GM19438 (cell line): ENCODE data around the gene GTF2F2.
A peak's percentile ranks its signal among the peaks of the same experiment; 100 is the strongest.

Experiments used
- ATAC-seq: cut with Tn5 transposase; IDR thresholded peaks from one replicate; pipeline ENCODE4 v1.9.1; 2021; ENCODE audit warnings: low read depth; ENCODE audit not compliant: unreplicated experiment

The GTF2F2 gene

GRCh38 chr13:45119991-45120864 lies at the start of gene GTF2F2:
TSS of gene GTF2F2 (plus strand) at chr13:45120510. CDS start at chr13:45120656, 146 bp downstream.
- peak; percentile 75 for ATAC-seq

- no peak for ATAC-seq
Observed at GRCh38 chr13:45073809-45074208, 46.5 kb upstream of the GTF2F2 start.

GRCh38 chr13:45074721-45075120 lies 45.6 kb upstream of the GTF2F2 start:
- ATAC-seq, result no peak

- no peak for ATAC-seq
Observed at GRCh38 chr13:45078003-45078402, 42.3 kb upstream of the GTF2F2 start.

- ATAC-seq, result no peak
Observed at GRCh38 chr13:45082964-45083363, 37.3 kb upstream of the GTF2F2 start.

GRCh38 chr13:45084515-45084914 lies 35.8 kb upstream of the GTF2F2 start:
- ATAC-seq, result no peak

- no peak for ATAC-seq
Observed at GRCh38 chr13:45086484-45086883, 33.8 kb upstream of the GTF2F2 start.

GRCh38 chr13:45092663-45093062 lies 27.6 kb upstream of the GTF2F2 start:
- no peak for ATAC-seq

GRCh38 chr13:45100573-45101262 lies 19.6 kb upstream of the GTF2F2 start:
- no peak for ATAC-seq

GRCh38 chr13:45101327-45102018 lies 18.8 kb upstream of the GTF2F2 start:
- no peak for ATAC-seq

- no peak for ATAC-seq
Observed at GRCh38 chr13:45102136-45102507, 18.2 kb upstream of the GTF2F2 start.

- ATAC-seq, result no peak
Observed at GRCh38 chr13:45103449-45103848, 16.9 kb upstream of the GTF2F2 start.

- ATAC-seq, result no peak
Observed at GRCh38 chr13:45104261-45104660, 16.0 kb upstream of the GTF2F2 start.

- ATAC-seq, result no peak
Observed at GRCh38 chr13:45105895-45106294, 14.4 kb upstream of the GTF2F2 start.

- no peak for ATAC-seq
Observed at GRCh38 chr13:45107539-45107938, 12.8 kb upstream of the GTF2F2 start.

- peak; percentile 70 for ATAC-seq
Observed at GRCh38 chr13:45108716-45109101, 11.6 kb upstream of the GTF2F2 start.

GRCh38 chr13:45109102-45109720 lies 11.1 kb upstream of the GTF2F2 start:
- ATAC-seq, result peak; percentile 75

- no peak for ATAC-seq
Observed at GRCh38 chr13:45113233-45114224, 6.8 kb upstream of the GTF2F2 start.

GRCh38 chr13:45119469-45119990 lies 780 bp upstream of the GTF2F2 start:
- no peak for ATAC-seq
